RKO (cell line): ENCODE data around the gene TEX29.

ENCODE experiments used
- DNase-seq: peaks from one replicate; pipeline ENCODE4 v3.0.0-alpha.2; 2016; ENCODE audit warnings: low spot score

Gene TEX29

DNA sequence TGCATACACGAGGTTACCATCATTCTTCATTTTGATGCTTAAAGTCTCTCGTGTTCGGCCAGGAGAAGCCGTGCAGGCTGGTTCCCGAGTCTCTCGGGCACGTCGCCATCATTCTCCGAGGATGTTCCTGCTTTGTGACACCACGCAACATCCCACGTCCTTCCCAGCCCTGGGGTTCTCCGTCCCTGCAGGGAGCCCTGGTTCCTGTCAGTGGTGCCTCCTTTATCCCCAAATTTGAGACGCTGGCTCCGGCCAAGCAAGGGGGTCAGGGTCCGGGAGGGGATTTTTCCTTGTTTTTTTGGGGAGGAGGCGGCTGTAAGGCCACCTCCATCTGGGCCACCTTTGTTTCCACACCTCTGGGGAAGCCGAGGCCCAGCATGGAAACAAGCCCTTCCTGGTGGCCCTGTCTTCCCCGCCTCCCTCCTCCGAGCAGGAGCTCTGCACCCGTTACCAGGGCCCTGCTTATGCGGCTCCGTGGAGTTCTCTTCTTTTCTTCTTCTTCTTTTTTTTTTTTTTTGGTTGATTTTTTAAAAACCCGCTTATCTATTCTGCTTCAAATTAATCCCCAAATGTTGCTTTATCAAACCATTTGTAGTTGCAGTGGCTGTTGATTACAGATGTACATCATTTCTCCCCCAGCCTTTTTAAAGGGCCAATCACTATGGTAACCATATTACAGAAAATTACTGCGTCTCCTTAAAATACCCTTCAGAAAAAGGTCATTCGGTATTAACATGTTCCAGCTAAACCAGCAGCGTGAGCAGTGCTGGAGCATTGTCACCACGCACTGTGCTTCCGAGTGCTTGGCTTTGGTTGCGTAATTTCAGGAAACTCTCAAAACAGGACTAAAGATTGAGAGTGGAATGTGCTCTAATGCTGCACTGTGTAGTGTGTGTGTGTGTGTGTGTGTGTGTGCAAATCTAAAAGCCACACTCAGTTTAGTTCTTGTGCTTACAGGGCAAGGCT, 50.4 kb downstream of the TEX29 start:
- DNase-seq = no peak

DNA sequence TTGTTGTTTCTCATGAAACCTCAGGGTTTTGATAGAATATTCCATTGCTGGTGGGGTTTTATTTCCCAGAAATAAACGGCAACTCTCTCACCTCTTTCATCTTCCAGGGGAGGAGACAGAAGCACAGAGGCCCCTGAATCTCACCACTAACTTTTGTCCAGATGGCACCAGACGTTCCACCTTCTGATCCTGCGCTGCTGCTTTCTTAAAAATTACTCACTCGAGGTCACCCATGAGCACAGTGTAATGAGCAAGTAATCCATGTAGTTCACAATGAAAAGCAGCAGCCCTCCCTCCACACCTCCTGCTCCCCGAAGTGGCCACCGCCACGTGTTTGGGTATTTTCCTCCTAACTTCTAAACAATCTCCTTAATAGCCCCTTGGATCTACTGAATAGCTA, 51.3 kb downstream of the TEX29 start:
- DNase-seq = no peak

DNA sequence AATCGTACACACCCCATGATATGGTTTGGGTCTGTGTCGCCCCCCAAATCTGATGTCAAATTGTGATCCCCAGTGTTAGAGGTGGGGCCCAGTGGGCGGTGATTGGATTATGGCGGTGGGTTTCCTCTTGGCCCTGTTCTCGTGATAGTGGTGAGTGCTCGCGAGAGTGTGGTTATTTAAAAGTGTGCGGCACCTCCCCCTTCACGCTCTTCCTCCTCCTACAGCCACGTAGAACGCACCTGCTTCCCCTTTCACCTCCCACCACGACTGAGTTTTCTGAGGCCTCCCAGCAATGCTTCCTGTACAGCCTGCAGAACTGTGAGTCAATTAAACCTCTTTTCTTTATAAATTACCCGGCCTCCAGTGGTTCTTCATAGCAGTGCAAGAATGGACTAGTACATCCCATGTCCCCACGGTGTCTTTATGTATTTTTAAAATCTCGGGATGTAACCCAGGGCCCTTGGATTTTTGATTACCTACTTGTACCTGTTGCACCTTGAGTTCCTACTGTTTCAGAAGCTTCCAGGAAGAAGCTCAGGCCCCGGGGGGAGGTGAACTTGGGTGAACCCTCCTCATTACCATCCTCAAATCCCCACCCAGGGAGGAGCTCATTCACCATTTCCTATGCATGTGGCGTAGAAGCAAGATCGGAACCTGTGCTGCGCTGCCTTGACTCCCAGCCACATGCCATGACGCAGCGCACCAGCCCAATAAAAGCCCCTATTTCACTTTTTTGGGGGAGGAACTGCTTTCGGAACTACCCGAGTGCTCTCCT, 52.4 kb downstream of the TEX29 start:
- no peak for DNase-seq

DNA sequence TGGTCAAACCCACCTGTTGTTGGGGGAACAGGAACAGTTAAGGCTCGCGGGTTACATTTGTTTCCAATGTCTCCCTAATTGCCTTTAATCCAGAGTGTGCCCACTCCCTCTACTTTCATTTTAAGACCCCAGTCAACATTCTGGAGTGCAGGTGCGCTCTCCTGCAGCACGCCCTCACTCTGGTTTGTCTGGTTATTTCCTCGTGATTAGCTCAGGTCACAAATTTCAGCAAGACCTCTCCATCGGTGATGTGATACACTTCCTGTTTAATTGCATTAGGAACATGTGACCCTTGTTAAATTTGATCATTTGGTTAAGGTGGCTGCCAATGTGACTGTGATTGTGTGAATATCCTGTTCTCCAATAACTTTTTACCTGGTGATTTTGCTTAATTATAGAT, 53.0 kb downstream of the TEX29 start:
- DNase-seq = no peak

DNA sequence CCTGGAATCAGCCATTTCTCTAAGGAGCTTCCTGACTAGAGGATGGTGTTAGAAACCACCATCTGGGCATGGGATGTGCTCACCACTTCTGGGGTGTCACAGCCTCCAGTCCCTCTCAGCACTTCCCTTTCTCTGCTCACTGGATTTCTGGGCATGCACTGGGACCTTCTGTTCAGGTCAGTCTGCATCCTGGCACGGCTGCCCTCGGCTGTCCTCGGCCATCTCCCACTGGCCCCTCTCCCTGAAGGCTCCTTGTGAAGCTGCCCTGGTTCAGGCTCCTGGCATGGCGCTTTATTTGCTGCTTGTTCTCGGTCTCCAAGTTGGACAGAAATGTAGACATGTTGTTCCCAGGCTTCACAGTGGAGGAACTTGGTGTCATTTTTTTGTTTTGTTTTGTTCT, 60.0 kb downstream of the TEX29 start:
- DNase-seq = no peak

DNA sequence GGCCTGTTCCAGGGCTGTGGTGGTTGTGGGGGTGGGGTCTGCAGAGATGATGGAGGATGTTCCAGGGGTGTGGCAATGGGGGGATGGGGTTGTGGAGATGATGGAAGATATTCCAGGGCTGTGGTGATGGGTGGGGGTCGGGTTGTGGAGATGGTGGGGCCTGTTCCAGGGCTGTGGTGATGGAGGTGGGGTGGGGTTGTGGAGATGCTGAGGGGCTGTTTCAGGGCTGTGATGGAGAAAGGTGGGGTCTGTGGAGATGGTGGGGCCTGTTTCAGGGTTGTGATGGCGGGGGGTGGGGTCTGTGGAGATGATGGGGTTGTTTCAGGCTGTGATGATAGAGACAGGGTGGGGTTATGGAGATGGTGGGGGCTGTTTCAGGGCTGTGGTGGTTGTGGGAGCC, 62.0 kb downstream of the TEX29 start:
- no peak for DNase-seq

DNA sequence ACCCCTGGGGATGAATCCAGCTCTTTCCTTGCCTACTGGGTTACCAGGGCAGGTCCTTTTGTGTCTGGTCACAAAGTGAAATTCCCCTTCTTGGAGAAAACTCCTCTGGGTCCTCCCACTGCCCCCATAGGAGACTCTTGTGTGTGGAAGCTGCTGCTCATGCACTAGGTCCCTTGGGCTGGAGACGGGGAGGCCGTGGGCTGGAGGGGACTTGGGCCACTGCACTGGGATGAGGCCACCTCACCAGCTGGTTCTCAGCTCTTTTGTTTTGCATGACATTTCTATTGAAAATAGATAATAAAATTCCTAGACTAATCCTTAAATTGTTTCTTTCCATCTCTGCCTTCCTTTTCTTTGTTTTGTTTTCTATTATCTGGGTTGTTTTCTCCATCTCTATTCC, 62.4 kb downstream of the TEX29 start:
- DNase-seq = no peak

DNA sequence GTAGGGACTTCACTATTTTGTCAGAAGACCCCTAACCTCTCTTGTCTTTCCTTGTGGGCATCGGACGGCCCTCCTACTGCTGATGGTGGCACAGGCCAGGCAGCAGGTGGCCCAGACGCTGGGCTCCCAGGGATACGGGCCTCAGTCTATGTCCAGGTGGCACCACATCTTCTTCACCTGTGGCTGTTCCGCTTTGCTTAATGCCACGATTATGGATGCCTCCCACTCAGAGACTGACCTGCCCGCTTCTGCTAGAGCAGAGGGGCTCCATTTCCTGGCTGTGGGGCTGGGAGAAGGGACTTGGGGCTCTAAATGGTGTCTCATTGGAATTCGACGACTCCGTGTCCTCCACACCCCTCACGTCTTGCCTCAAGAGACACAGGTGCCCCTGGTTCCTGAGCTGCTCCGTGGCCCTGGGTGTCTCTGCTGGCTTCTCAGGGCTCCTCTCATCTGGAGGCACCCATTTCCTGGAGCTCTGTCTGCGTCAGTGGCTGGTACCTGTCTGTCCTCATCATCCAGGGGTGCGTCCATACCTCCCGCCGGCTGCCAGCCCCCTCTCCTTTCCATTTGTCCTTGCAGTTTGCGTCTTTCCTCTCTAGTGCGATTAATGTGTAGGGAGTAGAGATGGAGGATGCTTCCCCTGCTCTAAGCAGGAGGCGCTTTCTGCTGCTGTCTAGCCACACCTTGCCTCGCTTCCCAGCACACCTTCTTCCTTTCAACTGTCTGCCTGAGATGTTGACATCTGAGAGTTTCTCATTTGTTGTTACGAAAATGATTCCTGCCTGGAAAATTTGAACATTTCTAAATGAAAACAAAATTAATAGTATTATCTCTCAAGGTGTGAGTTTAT, 63.4 kb downstream of the TEX29 start:
- DNase-seq = no peak

DNA sequence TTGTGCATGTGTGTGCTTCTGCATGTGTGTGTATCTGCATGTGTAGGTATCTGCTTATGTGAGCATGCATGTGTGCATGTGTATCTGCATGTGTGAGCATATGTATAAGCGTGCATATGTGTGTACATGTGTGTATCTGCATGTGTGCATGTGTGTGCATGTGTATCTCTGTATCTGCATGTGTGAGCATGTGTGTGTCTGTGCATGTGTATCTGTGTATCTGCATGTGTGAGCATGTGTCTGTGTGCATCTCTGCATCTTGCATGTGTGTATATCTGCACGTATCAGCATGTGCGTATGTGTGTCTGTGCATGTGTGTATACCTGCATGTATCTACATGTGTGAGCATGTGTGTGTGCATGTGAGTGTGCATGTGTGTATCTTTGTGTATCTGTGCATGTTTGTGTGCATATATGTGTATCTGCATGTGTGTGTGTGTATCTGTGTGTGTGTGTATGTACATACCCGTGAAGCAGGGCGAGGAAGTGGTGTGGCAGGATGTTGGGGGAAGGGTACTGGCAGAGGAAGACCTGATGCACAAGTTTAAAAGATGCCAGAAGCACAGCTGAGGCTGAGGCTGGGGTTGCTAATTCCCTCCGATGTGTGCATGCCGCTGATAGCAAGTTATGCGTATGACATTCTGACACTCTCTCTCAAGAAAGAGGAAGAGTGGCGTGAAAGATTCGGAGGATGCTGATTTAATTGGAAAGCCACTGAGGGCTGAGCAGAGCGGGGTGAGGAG, 64.2 kb downstream of the TEX29 start:
- DNase-seq = no peak

DNA sequence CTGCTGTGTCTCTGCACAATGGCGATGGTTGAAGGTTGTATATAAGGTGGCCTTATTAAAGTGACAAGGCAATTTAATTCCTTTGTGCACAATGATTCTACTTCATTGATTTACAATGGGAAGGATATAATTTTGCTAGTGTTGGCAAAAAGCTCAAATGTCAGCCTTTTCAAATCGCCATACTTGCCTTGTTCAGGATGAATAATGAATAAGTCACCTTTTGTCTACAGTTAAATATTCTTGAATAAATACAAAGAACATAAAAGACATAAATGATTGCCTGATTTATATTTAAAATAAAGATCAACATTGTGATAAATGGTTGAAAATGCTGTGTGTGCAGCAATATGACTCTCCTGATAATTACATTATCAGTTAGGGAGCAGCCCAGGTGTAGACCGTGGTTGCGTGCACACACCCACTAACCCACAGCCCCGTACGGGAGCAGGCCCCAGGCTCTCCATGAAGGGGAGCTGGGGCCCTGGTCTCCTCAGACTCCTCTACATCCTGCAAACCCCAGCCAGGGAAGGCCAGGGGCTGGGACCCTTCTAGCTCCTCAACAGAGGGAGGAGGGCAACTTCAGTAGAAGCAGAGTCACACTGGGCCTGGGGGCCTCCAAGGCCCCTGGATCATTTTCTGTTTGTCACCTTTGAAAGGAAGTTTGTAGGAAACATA, 64.9 kb downstream of the TEX29 start:
- no peak for DNase-seq

DNA sequence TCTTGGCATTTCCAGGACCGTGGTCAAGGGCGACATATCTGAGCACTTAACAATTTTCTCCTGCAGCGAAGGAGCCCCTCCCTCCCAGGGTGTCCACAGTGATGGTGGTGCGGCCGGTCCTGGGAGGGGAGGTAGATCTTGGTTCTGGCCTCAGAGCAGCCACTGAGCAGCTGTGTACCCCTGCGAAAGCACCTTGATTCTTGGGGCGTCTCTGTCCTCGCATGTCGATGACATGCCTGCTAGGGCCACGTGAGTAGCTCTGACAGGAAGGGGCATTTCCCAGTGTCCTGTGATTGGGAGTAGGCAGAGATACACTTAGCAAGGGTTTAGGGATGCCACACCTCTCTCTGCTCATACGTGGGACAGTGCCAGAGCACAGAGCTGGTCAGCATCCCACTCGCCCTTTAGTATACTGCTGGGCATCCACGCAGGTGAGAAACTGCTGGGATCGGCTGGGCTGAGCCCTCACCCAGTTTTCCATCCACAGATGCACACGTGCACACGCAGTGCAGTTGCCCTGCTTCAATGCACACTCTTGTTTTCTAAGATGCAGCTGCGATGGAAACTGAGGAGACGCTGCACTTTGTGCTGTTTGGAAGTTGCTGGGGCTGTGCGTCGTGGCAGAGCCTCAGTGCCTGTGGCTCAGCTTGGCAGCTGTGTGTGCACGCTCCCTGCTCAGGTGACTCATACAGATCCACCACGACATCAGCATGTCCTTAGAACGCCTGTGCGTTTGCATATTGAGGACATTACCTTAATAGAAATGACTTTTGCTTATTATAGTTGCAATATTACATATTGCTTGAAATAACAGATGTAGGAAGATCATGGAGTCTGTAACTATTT, 66.8 kb downstream of the TEX29 start:
- DNase-seq = no peak

DNA sequence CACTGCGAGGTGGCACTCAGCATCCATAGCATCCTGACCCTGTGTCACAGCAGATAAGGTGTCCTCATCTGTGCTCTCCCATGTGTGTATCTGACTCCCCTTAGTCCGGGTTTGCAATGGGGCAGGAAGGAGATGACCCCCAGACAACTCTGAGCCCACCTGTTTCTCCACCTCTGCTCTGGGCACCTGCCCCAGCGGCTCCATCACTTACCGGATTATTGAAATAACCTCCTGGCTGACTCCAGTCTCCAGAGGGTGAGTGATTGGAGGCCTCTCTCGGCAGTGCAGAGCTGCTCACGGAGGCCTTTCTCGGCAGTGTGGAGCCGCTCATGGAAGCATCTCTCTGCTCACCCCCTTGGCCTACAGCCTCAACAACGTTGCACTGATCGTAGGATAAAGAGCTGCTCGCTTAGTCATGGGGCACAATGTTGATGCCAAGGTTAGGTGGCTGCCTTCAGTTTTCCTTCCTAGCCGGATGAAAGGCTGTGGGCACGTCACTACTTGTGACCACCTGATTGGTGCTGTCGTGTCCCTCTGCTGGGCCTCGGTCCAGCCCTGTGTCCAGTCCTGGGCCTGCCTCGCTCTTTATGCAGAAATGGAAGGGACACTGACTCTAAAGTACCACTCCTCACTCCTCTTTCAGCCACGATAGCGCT, 67.6 kb downstream of the TEX29 start:
- DNase-seq = no peak

DNA sequence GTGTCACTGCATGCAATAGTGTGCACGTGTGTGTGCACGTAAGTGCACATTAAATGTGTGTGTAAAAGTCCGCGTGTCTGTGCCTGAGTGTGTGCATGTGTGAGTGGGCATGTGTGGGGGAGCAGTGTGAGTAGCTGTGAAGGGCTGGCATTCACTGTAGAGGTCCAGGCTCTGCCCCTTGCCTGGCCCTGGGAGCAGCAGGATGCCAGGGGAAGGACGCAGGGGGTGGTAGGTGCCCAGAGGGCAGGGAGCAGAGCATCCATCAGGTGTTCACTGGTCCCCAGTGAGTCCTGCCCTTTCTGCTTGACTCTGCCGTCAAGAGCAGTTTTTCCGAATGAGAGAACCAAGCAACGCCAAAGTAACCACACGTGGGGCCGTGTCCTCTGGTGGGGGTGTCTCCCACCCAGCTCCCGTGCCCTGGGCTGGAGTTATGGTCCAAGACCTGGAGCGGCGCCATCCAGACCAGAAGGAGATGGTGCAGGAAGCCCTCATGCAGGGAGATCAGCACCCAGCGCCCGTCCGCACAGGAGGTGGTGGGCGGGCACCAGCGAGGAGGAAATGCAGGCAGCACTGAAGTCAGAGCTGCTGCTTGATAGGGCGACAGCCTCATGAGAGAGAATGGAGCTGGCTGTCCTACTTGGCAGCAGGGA, 68.5 kb downstream of the TEX29 start:
- DNase-seq = no peak

DNA sequence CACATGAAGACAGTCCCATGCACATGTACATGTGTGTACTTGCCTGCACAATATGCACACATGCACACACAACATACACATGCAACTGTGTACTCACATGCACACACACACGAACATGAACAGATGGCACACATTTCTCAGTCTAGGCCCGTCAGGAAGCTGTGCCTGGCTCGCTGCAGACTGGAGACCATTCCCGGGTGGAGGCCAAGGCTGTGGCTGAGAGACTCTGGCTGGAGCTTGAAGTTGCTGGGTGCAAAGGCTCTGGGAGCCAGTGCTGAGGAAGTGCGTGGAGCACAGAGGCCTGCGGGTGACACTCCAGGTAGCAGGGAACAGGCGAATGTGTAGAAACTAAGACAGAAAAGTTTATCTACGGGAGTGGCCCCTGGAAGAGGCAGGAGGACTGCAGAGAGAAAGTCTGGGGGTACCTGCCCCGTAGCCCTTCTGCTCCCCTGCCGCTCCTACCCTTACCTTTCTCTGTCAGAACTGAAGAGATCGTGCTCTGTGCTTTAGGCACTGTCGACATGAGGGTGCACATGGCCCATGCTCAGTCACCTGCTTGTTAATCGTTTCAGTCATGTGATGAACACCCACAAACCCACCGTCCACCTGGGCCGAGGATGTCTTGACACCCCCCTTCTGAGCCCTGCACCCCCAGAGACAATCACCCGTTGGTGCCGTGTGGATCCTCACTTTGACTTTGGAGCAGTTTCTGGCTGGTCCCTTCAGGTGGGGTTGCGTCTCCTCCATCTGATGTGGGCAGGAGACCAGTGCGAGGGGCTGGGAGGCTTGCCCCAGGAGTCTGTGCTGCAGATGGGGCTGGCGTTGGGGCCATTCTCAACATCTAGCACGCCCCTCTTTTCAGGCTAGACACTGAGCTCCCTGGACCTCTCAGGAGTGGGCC, 69.4 kb downstream of the TEX29 start:
- DNase-seq = no peak

DNA sequence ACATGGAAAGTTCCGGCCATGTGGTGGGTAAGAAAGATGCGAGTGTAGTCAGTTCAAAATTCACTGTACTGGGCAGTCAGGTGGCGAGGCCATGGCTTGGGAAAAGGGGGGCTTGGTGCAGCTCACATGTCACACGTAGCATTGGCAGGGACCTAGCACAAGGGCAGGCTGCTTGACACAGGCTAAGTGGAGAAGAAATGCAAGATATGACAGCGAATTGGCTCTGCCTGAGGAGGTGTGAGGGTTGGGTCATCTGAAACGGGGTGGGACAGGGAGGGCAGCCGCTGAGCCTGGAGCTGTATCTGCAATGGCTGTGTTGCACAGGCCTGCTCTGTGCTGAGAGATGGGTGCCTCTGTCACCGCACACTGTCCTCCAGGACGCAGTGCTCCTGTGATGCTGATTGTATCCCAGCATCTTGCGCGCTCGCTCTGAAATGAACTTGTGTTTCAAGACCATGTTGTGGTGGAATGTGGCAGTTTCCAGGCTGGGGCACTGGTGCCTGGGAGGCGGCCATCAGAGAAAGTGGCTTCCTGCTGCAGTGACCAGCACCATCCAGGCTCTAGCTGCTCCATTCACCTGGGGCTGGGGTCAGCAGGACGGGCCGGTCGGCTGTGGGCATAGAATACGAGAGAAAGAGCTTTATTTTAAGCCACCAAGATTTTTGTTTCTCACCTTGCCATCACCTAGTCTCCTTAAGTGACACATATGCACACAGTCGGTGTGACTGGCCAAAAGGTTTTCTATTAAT, 70.3 kb downstream of the TEX29 start:
- no peak for DNase-seq

DNA sequence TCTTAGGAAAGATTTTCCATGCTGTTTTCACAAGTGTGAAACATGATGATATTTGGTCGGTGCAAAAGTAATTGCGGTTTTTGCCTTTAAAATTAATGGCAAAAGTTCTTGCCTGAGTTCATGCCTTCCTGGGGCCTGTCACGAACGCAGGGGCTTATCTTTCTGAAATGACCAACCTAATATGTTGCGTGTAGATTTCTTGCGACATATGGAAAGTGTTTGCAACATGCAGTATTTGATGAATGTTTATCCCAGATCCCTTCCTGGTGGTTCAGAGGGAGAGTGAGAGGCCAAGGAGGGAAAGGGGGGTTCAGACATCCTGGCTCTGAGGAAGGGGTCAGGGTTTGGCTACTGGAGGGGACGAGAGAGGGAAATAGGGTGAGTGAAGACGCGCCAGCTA, 72.0 kb downstream of the TEX29 start:
- DNase-seq = no peak

DNA sequence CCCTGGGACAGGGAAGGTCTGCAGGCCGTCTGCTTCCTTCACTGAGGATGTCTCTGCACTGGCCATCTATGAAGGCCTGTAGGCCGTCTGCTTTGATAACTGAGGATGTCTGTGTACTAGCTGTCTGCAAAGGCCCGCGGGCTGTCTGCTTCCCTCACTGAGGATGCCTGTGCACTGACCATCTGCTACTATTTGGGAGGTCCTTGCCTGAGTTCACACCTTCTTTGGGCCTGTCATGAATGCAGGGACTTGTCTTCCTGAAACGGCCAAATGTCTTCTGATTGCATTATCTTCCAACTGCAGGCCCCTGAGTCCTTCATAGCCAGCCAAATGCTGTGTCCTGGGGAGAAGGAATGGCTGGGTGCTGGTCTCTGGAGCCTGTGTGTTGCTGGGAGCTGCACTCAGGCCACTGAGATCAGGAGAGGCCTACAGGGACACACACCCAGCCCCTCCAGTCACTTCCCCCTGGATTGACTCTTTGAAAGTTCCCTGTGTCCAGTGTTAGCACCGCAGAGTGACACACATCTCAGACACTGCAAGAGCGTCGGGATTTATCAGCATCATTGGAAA, 72.9 kb downstream of the TEX29 start:
- no peak for DNase-seq
